GM21528 (cell line): Measurements from ENCODE around the gene PLD4.
"Not testable (repeated sequence)": the region's sequence is repeated elsewhere in the genome, so short reads cannot be mapped to it uniquely, and the experiment has no call there.

Experiments
- ATAC-seq: cut with Tn5 transposase; IDR thresholded peaks from one replicate; pipeline ENCODE4 v1.9.1; 2021; ENCODE audit warnings: mild to moderate bottlenecking, moderate library complexity; ENCODE audit not compliant: unreplicated experiment, low FRiP score

The PLD4 gene

GRCh38 chr14:104951863-104952657, 27.4 kb downstream of the PLD4 start:
- not testable (repeated sequence) for ATAC-seq

GRCh38 chr14:104953097-104953496, 28.4 kb downstream of the PLD4 start:
- no peak for ATAC-seq

GRCh38 chr14:104953896-104954656, 29.4 kb downstream of the PLD4 start:
- ATAC-seq = no peak

- no peak for ATAC-seq
These were observed 30.2 kb downstream of the PLD4 start for GRCh38 chr14:104954746-104955395.

- no peak for ATAC-seq
These were observed 30.7 kb downstream of the PLD4 start for GRCh38 chr14:104955396-104955770.

GRCh38 chr14:104956290-104956890, 31.7 kb downstream of the PLD4 start:
- ATAC-seq = no peak

GRCh38 chr14:104957146-104958113, 32.8 kb downstream of the PLD4 start:
- no peak for ATAC-seq

- ATAC-seq = no peak
These were observed 39.9 kb downstream of the PLD4 start for GRCh38 chr14:104964546-104964945.

GRCh38 chr14:104965561-104966231, 41.0 kb downstream of the PLD4 start:
- ATAC-seq = no peak

- no peak for ATAC-seq
These were observed 41.7 kb downstream of the PLD4 start for GRCh38 chr14:104966261-104966865.

GRCh38 chr14:104966981-104967385, 42.3 kb downstream of the PLD4 start:
- no peak for ATAC-seq

- ATAC-seq = no peak
These were observed 42.9 kb downstream of the PLD4 start for GRCh38 chr14:104967386-104968152.

GRCh38 chr14:104968153-104968527, 43.5 kb downstream of the PLD4 start:
- ATAC-seq = no peak

GRCh38 chr14:104968541-104969401, 44.1 kb downstream of the PLD4 start:
- no peak for ATAC-seq

- ATAC-seq = no peak
These were observed 45.1 kb downstream of the PLD4 start for GRCh38 chr14:104969741-104970230.

GRCh38 chr14:104970231-104971068, 45.8 kb downstream of the PLD4 start:
- ATAC-seq = no peak
